GM12801 (cell line): ENCODE measurements around the gene RNFT2.

ENCODE experiments used
- CTCF ChIP-seq: IDR thresholded peaks from one replicate; pipeline ENCODE4 v1.5.1; 2011; ENCODE audit warnings: control low read depth; ENCODE audit not compliant: insufficient read length; ENCODE audit errors: extremely low read depth

Gene RNFT2

GRCh38 chr12:116735951-116736599 is 2.0 kb upstream of the RNFT2 start:
- no peak for TF ChIP-seq CTCF

DNA sequence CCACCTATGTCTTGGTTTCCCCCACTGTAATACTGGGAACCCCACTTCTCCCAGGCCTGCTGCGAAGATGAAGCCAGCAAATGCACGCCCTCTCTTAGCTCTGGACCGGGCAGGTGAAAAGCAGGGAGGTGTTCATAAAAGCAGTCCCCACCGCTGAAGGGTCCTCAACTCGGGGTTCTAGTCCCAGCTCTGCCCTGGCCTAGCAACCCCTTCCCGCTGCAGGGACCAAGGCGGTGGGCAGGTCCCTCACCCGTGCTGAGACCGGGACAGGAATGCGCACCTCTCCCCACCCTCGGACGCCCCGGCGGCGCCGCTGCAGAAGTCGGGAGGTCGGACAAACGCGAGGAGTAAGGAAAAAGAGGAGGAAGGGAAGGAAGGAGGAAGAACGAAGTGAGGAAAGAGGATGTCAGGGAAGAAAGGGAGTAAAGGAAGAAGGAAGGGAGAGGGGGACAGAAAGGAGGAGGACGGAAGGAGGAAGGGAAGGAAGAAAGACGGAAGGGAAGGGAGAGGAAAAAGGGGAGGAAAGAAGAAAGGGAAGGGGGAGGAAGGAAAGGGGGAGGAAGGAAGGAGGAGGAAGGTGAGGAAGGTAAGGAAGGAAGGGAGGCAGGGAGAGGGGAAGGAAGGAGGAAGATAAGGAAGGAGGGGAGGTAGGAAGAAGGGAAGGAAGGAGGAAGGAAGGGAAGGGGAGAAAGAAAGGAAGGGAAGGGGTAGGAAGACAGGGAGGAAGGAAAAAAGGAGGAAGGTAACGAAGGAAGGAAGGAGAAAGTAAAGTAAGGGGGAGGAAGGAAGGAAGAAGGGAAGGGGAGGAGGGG is 947 bp upstream of the RNFT2 start:
- TF ChIP-seq CTCF, result no peak

DNA sequence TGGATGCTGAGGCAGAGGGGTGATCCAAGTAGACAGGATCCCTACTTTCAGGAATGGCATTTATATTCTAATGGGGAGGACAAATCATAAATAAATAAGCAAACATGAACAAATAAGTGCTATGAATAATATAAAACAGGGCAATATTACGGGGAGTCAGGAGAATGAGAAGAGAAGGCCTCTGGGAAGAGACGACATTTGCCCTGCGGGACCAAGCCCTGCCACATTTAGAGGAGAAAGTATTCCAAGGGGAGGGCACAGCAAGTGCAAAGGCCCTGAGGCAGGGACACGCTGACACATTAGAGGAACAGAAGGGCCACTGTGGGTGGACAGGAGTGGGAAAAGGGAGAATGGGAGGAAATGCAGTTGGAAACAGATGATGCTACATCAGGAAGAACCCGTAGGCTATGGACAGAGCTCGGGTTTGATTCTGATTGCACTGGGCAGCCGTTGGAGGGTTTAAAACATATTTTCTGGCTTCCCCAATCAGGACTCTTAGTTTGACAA is 1.3 kb downstream of the RNFT2 start:
- TF ChIP-seq CTCF, result no peak

DNA sequence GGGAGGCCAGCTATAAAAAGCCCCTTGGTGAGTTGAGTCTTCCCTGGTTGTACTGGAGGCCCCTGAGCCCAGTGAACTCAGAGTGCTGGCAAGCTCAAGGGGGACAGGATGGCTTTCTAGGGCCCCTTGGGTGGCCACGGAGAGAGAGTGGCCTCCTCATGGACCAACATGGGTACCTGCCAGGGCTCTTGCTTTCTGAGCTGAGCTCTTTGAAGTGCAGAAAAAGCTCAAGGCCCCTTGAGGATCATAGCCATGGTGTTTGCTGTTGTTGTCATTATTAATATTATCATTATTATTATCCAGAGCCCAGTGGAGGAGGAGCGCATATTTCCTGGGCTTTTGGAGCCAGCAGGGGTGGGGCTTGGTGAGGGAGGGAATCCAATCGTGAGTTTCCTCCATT is 6.7 kb downstream of the RNFT2 start:
- no peak for TF ChIP-seq CTCF

DNA sequence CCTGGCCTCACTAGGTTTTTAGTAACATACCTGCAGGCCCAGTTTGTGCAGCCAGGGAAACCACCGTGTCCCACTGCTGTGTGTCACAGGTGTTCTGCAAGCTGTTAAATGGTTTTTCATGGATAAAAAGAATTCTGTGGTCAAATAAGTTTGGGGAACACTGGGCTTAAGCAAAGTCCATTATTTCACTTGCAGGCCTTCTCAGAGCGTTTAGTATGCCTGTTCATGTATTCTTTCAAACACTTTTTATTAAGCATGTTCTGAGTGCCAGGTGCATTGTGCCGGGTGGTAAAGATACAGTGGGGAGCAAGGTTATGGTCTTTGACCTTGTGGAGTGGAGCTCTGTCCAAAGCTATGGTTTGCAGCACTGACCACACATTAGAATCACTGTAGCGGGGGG is 7.4 kb downstream of the RNFT2 start:
- no peak for TF ChIP-seq CTCF

DNA sequence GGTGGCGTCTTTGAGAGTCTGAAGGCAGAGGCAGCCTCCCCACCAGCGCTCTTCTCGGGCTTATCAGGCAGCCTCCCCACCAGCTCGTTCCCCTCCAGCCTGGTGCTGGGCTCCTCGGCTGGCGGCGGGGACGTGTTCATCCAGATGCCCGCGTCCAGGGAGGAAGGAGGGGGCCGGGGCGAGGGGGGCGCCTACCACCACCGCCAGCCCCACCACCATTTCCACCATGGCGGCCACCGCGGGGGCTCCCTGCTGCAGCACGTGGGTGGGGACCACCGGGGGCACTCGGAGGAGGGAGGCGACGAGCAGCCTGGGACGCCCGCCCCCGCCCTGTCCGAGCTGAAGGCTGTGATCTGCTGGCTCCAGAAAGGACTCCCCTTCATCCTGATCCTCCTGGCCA is 11.8 kb downstream of the RNFT2 start:
- no peak for TF ChIP-seq CTCF

GRCh38 chr12:116750298-116750697 is 12.2 kb downstream of the RNFT2 start:
- TF ChIP-seq CTCF, result no peak
